Measurements from ENCODE around the gene XAGE2.
"Not testable (repeated sequence)": the region's sequence is repeated elsewhere in the genome, so short reads cannot be mapped to it uniquely, and the experiment has no call there.

The XAGE2 gene

GRCh38 chrX:52368368-52369055 is at the start of gene XAGE2:
Gene XAGE2, plus strand, starts transcription at chrX:52369021. Its CDS starts 994 bp downstream, at chrX:52370015.
- DNase-seq: no peak

GRCh38 chrX:52337410-52337809 is 31.4 kb upstream of the XAGE2 start:
- DNase-seq: no peak

GRCh38 chrX:52341493-52341892 is 27.3 kb upstream of the XAGE2 start:
- no peak for DNase-seq

- not testable (repeated sequence) for DNase-seq
These were observed 25.7 kb upstream of the XAGE2 start for GRCh38 chrX:52343131-52343530.

- peak; percentile 83 to 86 for DNase-seq
These were observed 23.4 kb upstream of the XAGE2 start for GRCh38 chrX:52345402-52345801.

- peak; percentile 51 to 62 for DNase-seq
These were observed 22.4 kb upstream of the XAGE2 start for GRCh38 chrX:52346174-52347165.

- no peak for DNase-seq
These were observed 19.1 kb upstream of the XAGE2 start for GRCh38 chrX:52349681-52350080.

- no peak for DNase-seq
These were observed 16.3 kb upstream of the XAGE2 start for GRCh38 chrX:52352551-52352950.

GRCh38 chrX:52353838-52354237 is 15.0 kb upstream of the XAGE2 start:
- DNase-seq: no peak

GRCh38 chrX:52355108-52355507 is 13.7 kb upstream of the XAGE2 start:
- no peak for DNase-seq

GRCh38 chrX:52359614-52360232 is 9.1 kb upstream of the XAGE2 start:
- DNase-seq: no peak

GRCh38 chrX:52361941-52362340 is 6.9 kb upstream of the XAGE2 start:
- no peak for DNase-seq

GRCh38 chrX:52363247-52363883 is 5.5 kb upstream of the XAGE2 start:
- DNase-seq: no peak

- DNase-seq: no peak
These were observed 10.0 kb downstream of the XAGE2 start for GRCh38 chrX:52378870-52379269.

- DNase-seq: no peak
These were observed 12.2 kb downstream of the XAGE2 start for GRCh38 chrX:52380993-52381392.

GRCh38 chrX:52410439-52411394 is 41.9 kb downstream of the XAGE2 start:
- no peak for DNase-seq

- no peak for DNase-seq
These were observed 46.5 kb downstream of the XAGE2 start for GRCh38 chrX:52415304-52415703.

- DNase-seq: no peak
These were observed 48.0 kb downstream of the XAGE2 start for GRCh38 chrX:52416816-52417215.

- no peak for DNase-seq
These were observed 52.1 kb downstream of the XAGE2 start for GRCh38 chrX:52420824-52421443.

- no peak for DNase-seq
These were observed 54.1 kb downstream of the XAGE2 start for GRCh38 chrX:52422884-52423283.

GRCh38 chrX:52424656-52425055 is 55.8 kb downstream of the XAGE2 start:
- no peak for DNase-seq
